HCT116 (cell line): ENCODE data around the gene SETD1A.

Source experiments
- CTCF ChIP-seq, 3 experiments: fragments of 200-600 bp in 1 of 3; sonication (generic) in 1 of 3; IDR thresholded peaks in 2 of 3; conservative IDR thresholded peaks in 1 of 3; 2 replicates each; pipeline ENCODE4 v1.5.1; 2012 to 2017; ENCODE audit warnings: low read depth in 2 of 3, low read length in 2 of 3, antibody characterized with exemption in 1 of 3, borderline replicate concordance in 1 of 3, control low read depth in 1 of 3, mild to moderate bottlenecking in 1 of 3, mixed read lengths in 1 of 3, mixed run types in 1 of 3, moderate library complexity in 1 of 3; ENCODE audit not compliant: insufficient read depth in 1 of 3
- EGR1 ChIP-seq: IDR thresholded peaks from 2 replicates; pipeline ENCODE4 v1.6.1; 2012; ENCODE audit warnings: low read depth
- JUND ChIP-seq: IDR thresholded peaks from 2 replicates; pipeline ENCODE4 v1.6.1; 2012
- MAX ChIP-seq: IDR thresholded peaks from 2 replicates; pipeline ENCODE4 v1.6.1; 2012
- POLR2A ChIP-seq: IDR thresholded peaks from 2 replicates; pipeline ENCODE4 v1.7.0; 2011; ENCODE audit warnings: borderline replicate concordance; ENCODE audit not compliant: insufficient read depth, insufficient read length; ENCODE audit errors: extremely low read depth
- POLR2AphosphoS5 ChIP-seq: IDR thresholded peaks from 2 replicates; pipeline ENCODE4 v1.6.1; 2011; ENCODE audit warnings: mild to moderate bottlenecking, low read depth, low read length, moderate library complexity
- REST ChIP-seq: IDR thresholded peaks from 2 replicates; pipeline ENCODE4 v1.6.1; 2012; ENCODE audit warnings: low read depth
- ZFX ChIP-seq: fragments of 450-650 bp; IDR thresholded peaks from 2 replicates; pipeline ENCODE4 v1.6.1; 2017
- ZNF274 ChIP-seq: fragments of 200-500 bp; sonication (Bioruptor generic); IDR thresholded peaks from 2 replicates; pipeline ENCODE4 v1.6.1; 2014; ENCODE audit warnings: mild to moderate bottlenecking, low read depth, low read length, inconsistent platforms

GRCh38 chr16:30967795-30968194 lies 10.2 kb downstream of the SETD1A start:
- no peak for TF ChIP-seq CTCF (IDR thresholded peaks at IDR 0.05 in 2 of 3, conservative IDR thresholded peaks at IDR 0.05 in 1 of 3; ENCODE audit: borderline replicate concordance in 1 of 3, insufficient read depth in 1 of 3, low read depth in 2 of 3, low read length in 2 of 3)
- TF ChIP-seq JUND: no peak
- no peak for TF ChIP-seq MAX
- no peak for TF ChIP-seq ZNF274
- TF ChIP-seq EGR1: no peak
- no peak for TF ChIP-seq ZFX
- no peak for TF ChIP-seq REST
- no peak for TF ChIP-seq POLR2A
- TF ChIP-seq POLR2AphosphoS5: no peak
